Tibial nerve (tissue), 3 donors: Measurements from ENCODE around the gene MAPK9.

ENCODE experiments used
- CTCF ChIP-seq, 5 experiments: fragments of 200-600 bp in 3 of 5; fragments of 450-650 bp in 2 of 5; sonication (generic) in 3 of 5; IDR thresholded peaks; one replicate each; pipeline ENCODE4 v1.5.1; 2016 to 2019; ENCODE audit warnings: antibody characterized with exemption in 5 of 5, mild to moderate bottlenecking in 3 of 5, moderate library complexity in 2 of 5
- POLR2A ChIP-seq, 2 donors: fragments of 450-650 bp; IDR thresholded peaks; one replicate each; pipeline ENCODE4 v1.6.1; 2017; ENCODE audit warnings: antibody characterized with exemption in 2 of 2, mild to moderate bottlenecking in 2 of 2, moderate library complexity in 2 of 2

- TF ChIP-seq CTCF (IDR thresholded peaks at IDR 0.05) (no peak), POLR2A (IDR thresholded peaks at IDR 0.05) (no peak)
These were observed 7.6 kb upstream of the MAPK9 start for GRCh38 chr5:180299526-180299925.
